Skeletal muscle satellite cell (primary cell): Measurements from ENCODE around the gene CRACDL.

Experiments
- H3K27me3 ChIP-seq: 2 replicates; pipeline ENCODE4 v1.7.0; 2013; ENCODE audit warnings: low read length; ENCODE audit not compliant: control insufficient read depth, insufficient read depth
- H3K36me3 ChIP-seq: 2 replicates; pipeline ENCODE4 v1.7.0; 2013; ENCODE audit warnings: mild to moderate bottlenecking, control low read depth, low read length; ENCODE audit not compliant: insufficient read depth
- H3K4me1 ChIP-seq: 2 replicates; pipeline ENCODE4 v1.7.0; 2013; ENCODE audit warnings: low read length; ENCODE audit not compliant: control insufficient read depth, insufficient read depth
- H3K4me2 ChIP-seq: 2 replicates; pipeline ENCODE4 v1.7.0; 2013; ENCODE audit warnings: mild to moderate bottlenecking, low read length
- H3K4me3 ChIP-seq: 2 replicates; pipeline ENCODE4 v1.7.0; 2013; ENCODE audit warnings: low read length
- H3K9ac ChIP-seq: 2 replicates; pipeline ENCODE4 v1.7.0; 2013; ENCODE audit warnings: mild to moderate bottlenecking, low read depth, low read length, moderate library complexity
- H3K9me3 ChIP-seq: replicated peaks from 2 replicates; pipeline ENCODE4 v1.7.0; 2013; ENCODE audit warnings: mild to moderate bottlenecking, control low read depth, low read length

Gene CRACDL

DNA sequence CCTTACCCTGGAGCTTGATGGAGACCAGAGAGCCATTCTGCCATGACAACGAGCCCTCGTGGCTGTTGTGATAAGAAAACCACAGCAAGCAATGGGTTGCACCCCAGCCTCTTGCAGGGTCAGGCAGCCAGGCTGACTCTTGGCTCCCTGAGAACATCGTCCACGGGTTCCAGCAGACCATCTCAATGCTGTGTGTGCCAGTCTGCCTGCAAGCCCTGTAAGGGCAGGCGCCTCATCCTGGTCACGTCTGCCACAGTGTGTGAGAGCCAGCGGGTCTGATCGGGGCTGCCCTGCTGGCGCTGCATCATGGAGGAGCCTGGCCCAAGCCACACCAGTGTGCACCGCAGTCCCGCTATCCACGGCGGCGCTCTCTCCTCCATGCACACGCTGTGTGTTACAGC is 134.1 kb downstream of the CRACDL start:
- Histone ChIP-seq H3K4me1 (peaks cover 19% of the 10 kb centered on the region), H3K9ac (no peak overlapping the region), H3K4me3 (no peak overlapping the region), H3K27me3 (peaks cover 30% of the 10 kb centered on the region), H3K9me3 (no peaks in the 10 kb centered on the region), H3K4me2 (no peak overlapping the region), H3K36me3 (no peaks in the 10 kb centered on the region)

DNA sequence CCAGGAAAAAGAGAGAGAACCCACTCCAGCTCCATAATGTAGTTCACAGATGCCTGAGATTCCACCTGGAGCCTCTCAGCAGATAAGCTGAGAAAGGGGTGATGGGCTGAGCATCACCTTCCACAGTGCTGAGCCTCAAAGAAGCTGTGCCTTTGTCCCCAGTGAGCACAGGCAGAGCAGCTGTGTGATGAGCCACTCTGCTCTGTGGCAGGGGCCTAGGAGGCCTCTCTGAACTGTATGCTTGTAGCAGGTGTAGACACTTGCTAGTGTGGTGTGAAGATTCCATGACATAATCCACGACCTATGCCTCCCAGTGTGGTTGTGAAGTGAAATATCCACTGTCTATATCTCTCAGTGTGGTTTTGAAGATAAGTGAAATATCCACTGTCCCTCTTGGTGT is 134.7 kb downstream of the CRACDL start:
- H3K9me3 ChIP-seq, result no peaks in the 10 kb centered on the region
- H3K4me2 ChIP-seq, result no peak overlapping the region
- no peak overlapping the region for H3K4me3 ChIP-seq
- peaks cover 35% of the 10 kb centered on the region for H3K27me3 ChIP-seq
- no peak overlapping the region for H3K9ac ChIP-seq
- no peaks in the 10 kb centered on the region for H3K36me3 ChIP-seq
- H3K4me1 ChIP-seq, result peaks cover 13% of the 10 kb centered on the region

DNA sequence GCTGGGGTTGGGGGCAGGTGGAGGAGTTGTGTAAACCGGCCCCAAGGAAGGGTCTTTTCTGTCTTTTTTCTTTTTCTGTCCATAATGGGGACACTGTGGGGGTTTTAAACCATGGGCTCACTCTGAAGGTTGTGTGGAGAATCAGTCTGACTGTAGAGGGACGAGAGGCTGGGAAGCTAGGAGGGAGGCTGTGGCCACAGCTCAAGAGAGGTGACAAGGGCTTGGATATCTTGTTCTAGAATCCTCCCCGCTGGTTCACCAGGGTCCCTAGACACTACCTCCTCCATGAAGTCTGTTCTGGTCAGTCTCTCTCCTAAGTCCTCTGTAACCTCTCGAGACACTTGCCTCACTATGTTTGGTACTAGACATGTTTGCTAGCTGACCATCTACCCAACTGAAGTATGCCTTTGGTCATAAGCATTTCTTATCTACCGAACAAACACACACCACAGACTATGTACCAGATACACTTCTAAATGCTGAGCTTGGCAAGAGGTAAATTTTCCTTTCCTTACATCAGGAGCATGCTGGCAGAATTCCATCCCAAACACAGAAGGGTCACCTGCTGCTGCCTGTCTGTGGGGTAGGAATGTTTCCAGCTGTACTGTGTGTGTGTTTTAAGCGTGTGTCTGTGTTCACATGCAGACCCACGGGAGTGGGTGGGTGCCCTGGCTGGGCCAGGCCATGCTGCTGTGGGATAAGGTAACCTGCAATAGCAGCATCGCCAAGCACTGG is 135.5 kb downstream of the CRACDL start:
- Histone ChIP-seq H3K9ac (no peak overlapping the region), H3K4me3 (no peak overlapping the region), H3K9me3 (no peaks in the 10 kb centered on the region), H3K4me2 (no peak overlapping the region), H3K27me3 (peaks cover 35% of the 10 kb centered on the region), H3K4me1 (peaks cover 5% of the 10 kb centered on the region), H3K36me3 (no peaks in the 10 kb centered on the region)

DNA sequence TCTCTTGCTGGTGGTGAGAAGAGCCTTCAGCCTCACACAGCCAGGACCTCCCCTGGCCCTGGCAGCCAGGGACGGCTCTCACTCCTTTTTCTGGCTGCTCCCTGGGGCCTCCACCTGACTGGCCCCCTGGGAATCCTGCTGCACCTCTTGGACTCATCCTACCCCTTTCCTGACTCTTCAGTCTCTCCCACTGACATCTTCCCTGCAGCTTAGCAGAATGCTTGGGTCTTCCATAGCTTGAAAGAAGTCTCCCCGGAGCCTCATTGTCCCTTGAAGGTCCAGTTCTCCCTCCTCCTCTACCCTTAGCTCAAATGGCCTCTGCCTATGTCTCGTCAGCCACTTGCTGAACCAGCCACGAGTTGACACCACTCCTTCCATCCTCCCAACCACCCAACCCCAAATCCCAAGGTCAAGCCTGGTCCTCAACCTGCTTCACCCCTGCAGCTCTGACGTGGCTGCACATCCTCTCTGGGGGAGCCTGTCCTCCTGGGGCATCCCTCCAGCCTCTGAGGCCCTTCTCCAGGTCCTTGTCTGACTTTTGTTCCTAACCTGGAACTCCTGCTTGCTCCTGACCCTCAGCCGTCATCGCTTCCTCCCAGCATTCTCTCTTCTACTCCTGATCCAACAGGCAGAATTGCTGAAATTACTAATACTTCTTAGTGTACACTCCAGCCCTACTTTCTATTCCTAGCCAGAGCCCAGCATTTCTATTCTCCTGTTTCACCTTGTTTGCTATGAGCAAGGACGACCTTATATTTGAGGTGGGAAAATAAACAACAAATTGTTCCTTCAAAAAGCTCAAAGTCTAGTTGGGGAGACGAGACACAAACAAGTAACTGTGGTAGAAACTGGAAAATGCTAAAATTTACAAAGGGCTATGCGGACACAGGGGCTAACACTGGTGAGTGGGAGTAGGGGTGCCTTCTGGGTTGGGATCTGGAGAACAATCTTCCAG is 136.4 kb downstream of the CRACDL start:
- H3K9me3 ChIP-seq, result no peaks in the 10 kb centered on the region
- H3K4me2 ChIP-seq, result no peak overlapping the region
- no peak overlapping the region for H3K4me3 ChIP-seq
- peaks cover 33% of the 10 kb centered on the region for H3K27me3 ChIP-seq
- H3K36me3 ChIP-seq, result no peaks in the 10 kb centered on the region
- H3K9ac ChIP-seq, result no peak overlapping the region
- H3K4me1 ChIP-seq, result no peaks in the 10 kb centered on the region

GRCh38 chr2:98796775-98797544 is 139.1 kb downstream of the CRACDL start:
- Histone ChIP-seq H3K9ac (no peak overlapping the region), H3K9me3 (no peaks in the 10 kb centered on the region), H3K4me3 (no peak overlapping the region)

GRCh38 chr2:98795891-98796676 is 139.9 kb downstream of the CRACDL start:
- Histone ChIP-seq H3K36me3 (no peaks in the 10 kb centered on the region), H3K4me3 (no peak overlapping the region), H3K4me2 (no peak overlapping the region), H3K27me3 (peaks cover 28% of the 10 kb centered on the region), H3K9ac (no peak overlapping the region), H3K4me1 (no peaks in the 10 kb centered on the region), H3K9me3 (no peaks in the 10 kb centered on the region)

More at GRCh38 chr2:98796775-98797544, 139.1 kb downstream of the CRACDL start:
- peaks cover 28% of the 10 kb centered on the region for H3K27me3 ChIP-seq
- H3K4me2 ChIP-seq, result no peak overlapping the region
- H3K4me1 ChIP-seq, result no peaks in the 10 kb centered on the region
- no peaks in the 10 kb centered on the region for H3K36me3 ChIP-seq

GRCh38 chr2:98793897-98794830 is 141.9 kb downstream of the CRACDL start:
- H3K36me3 ChIP-seq, result no peaks in the 10 kb centered on the region
- no peaks in the 10 kb centered on the region for H3K4me1 ChIP-seq
- no peaks in the 10 kb centered on the region for H3K9me3 ChIP-seq
- no peak overlapping the region for H3K9ac ChIP-seq
- H3K27me3 ChIP-seq, result peaks cover 18% of the 10 kb centered on the region
- no peak overlapping the region for H3K4me2 ChIP-seq
- no peak overlapping the region for H3K4me3 ChIP-seq

- Histone ChIP-seq H3K9ac (no peak overlapping the region), H3K9me3 (no peaks in the 10 kb centered on the region), H3K36me3 (no peaks in the 10 kb centered on the region), H3K4me1 (no peaks in the 10 kb centered on the region), H3K27me3 (peaks cover 26% of the 10 kb centered on the region), H3K4me2 (no peak overlapping the region), H3K4me3 (no peak overlapping the region)
These were observed 142.8 kb downstream of the CRACDL start for GRCh38 chr2:98793275-98793674.

- Histone ChIP-seq H3K9me3 (no peaks in the 10 kb centered on the region), H3K4me3 (no peak overlapping the region), H3K4me2 (no peak overlapping the region), H3K27me3 (peaks cover 32% of the 10 kb centered on the region), H3K36me3 (no peaks in the 10 kb centered on the region), H3K9ac (no peak overlapping the region), H3K4me1 (no peaks in the 10 kb centered on the region)
These were observed 145.8 kb downstream of the CRACDL start for GRCh38 chr2:98790221-98790620.

GRCh38 chr2:98787700-98788099 is 148.3 kb downstream of the CRACDL start:
- Histone ChIP-seq H3K4me2 (no peak overlapping the region), H3K36me3 (no peaks in the 10 kb centered on the region), H3K4me1 (no peaks in the 10 kb centered on the region), H3K9ac (no peak overlapping the region), H3K27me3 (peaks cover 36% of the 10 kb centered on the region), H3K4me3 (no peak overlapping the region), H3K9me3 (no peaks in the 10 kb centered on the region)
